ENCODE data around the gene HENMT1.

HENMT1 gene

GRCh38 chr1:108691942-108692723 lies 31.2 kb upstream of the HENMT1 start, which contains the start of gene PRPF38B:
TSS of gene PRPF38B (plus strand) at chr1:108692310. CDS start at chr1:108692592, 282 bp downstream.
- TF ChIP-seq USF1 (IDR thresholded peaks at IDR 0.05) (peak; percentile 10; the same call in 1 of the 2 replicates), RAD21 (IDR thresholded peaks at IDR 0.05; ENCODE audit: low read depth) (no peak), TAF1 (IDR thresholded peaks at IDR 0.05; ENCODE audit: low read depth) (peak; percentile 88), CEBPB (IDR thresholded peaks at IDR 0.05) (no peak), EP300 (IDR thresholded peaks at IDR 0.05; ENCODE audit: borderline replicate concordance) (peak; percentile 32; the same call in 1 of the 2 replicates), EGR1 (IDR thresholded peaks at IDR 0.05) (no peak; the same call in 1 of the 2 replicates), TCF12 (IDR thresholded peaks at IDR 0.05; ENCODE audit: low read depth) (peak; percentile 65; the same call in 1 of the 2 replicates), YY1 (IDR thresholded peaks at IDR 0.05; ENCODE audit: low read depth) (peak; percentile 95), FOXM1 (IDR thresholded peaks at IDR 0.05; ENCODE audit: borderline replicate concordance, low read depth) (no peak), NFIC (IDR thresholded peaks at IDR 0.05) (no peak), CREB1 (IDR thresholded peaks at IDR 0.05; ENCODE audit: low read depth) (peak; percentile 88), TEAD4 (IDR thresholded peaks at IDR 0.05) (no peak; the same call in 1 of the 2 replicates), ZBTB7A (IDR thresholded peaks at IDR 0.05; ENCODE audit: low read depth) (no peak)
- TF ChIP-seq, protein P1, sequence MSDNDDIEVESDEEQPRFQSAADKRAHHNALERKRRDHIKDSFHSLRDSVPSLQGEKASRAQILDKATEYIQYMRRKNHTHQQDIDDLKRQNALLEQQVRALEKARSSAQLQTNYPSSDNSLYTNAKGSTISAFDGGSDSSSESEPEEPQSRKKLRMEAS (IDR thresholded peaks at IDR 0.05) = peak; percentile 86
- TF ChIP-seq, protein P2, sequence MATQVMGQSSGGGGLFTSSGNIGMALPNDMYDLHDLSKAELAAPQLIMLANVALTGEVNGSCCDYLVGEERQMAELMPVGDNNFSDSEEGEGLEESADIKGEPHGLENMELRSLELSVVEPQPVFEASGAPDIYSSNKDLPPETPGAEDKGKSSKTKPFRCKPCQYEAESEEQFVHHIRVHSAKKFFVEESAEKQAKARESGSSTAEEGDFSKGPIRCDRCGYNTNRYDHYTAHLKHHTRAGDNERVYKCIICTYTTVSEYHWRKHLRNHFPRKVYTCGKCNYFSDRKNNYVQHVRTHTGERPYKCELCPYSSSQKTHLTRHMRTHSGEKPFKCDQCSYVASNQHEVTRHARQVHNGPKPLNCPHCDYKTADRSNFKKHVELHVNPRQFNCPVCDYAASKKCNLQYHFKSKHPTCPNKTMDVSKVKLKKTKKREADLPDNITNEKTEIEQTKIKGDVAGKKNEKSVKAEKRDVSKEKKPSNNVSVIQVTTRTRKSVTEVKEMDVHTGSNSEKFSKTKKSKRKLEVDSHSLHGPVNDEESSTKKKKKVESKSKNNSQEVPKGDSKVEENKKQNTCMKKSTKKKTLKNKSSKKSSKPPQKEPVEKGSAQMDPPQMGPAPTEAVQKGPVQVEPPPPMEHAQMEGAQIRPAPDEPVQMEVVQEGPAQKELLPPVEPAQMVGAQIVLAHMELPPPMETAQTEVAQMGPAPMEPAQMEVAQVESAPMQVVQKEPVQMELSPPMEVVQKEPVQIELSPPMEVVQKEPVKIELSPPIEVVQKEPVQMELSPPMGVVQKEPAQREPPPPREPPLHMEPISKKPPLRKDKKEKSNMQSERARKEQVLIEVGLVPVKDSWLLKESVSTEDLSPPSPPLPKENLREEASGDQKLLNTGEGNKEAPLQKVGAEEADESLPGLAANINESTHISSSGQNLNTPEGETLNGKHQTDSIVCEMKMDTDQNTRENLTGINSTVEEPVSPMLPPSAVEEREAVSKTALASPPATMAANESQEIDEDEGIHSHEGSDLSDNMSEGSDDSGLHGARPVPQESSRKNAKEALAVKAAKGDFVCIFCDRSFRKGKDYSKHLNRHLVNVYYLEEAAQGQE (IDR thresholded peaks at IDR 0.05; ENCODE audit: low read depth) = 0 out of 2 replicates have a peak, but pooled peaks have one; percentile 11

DNA sequence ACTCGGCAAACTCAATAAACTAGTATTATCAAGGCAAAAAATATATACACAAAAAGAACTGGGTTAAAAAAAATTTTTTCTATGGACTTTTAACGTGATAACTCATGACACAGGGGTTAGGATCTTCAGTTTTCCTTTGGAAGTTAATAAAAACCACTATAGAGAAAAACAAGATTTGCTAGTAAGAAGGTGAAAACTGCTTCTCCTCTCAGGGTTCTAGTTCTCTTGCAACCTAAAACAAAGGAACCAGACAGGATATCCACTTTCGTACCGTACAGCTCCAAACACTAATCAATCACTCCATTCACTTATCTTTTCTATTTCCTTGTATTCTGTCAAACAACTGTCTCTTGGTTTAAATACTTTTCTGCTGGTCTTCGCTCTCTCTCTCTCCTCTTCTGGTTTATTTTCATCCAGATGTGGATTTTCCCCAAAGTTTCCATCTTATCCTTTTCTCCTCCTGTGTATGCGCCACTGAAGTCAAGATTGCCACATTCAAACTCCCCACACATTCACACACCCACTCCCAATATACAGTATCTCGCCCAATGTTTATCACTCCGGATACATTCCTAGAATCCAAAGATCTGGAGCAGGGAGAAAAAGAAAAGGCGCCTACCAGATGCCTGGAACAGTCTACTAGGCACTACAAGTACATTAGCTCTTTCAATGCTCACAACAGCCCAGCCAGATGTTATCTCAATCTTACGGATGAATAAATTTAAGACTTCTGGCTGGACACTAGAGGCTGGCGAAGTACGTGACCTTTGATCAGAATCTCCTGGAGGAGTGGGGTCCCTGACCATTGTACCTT lies 30.4 kb upstream of the HENMT1 start:
- TF ChIP-seq TEAD4 (IDR thresholded peaks at IDR 0.05) = no peak
- TF ChIP-seq YY1 (IDR thresholded peaks at IDR 0.05; ENCODE audit: low read depth) = no peak
- TF ChIP-seq FOXM1 (IDR thresholded peaks at IDR 0.05; ENCODE audit: borderline replicate concordance, low read depth) = no peak
- TF ChIP-seq TAF1 (IDR thresholded peaks at IDR 0.05; ENCODE audit: low read depth) = no peak
- no peak for TF ChIP-seq USF1 (IDR thresholded peaks at IDR 0.05)
- TF ChIP-seq, protein P2 (IDR thresholded peaks at IDR 0.05; ENCODE audit: low read depth) = no peak
- TF ChIP-seq TCF12 (IDR thresholded peaks at IDR 0.05; ENCODE audit: low read depth) = no peak
- no peak for TF ChIP-seq NFIC (IDR thresholded peaks at IDR 0.05)
- TF ChIP-seq CREB1 (IDR thresholded peaks at IDR 0.05; ENCODE audit: low read depth) = no peak
- no peak for TF ChIP-seq RAD21 (IDR thresholded peaks at IDR 0.05; ENCODE audit: low read depth)
- no peak for TF ChIP-seq CEBPB (IDR thresholded peaks at IDR 0.05)
- TF ChIP-seq, protein P1 (IDR thresholded peaks at IDR 0.05) = no peak
- no peak for TF ChIP-seq EGR1 (IDR thresholded peaks at IDR 0.05)
- no peak for TF ChIP-seq EP300 (IDR thresholded peaks at IDR 0.05; ENCODE audit: borderline replicate concordance)
- TF ChIP-seq ZBTB7A (IDR thresholded peaks at IDR 0.05; ENCODE audit: low read depth) = no peak; the same call in 1 of the 2 replicates

DNA sequence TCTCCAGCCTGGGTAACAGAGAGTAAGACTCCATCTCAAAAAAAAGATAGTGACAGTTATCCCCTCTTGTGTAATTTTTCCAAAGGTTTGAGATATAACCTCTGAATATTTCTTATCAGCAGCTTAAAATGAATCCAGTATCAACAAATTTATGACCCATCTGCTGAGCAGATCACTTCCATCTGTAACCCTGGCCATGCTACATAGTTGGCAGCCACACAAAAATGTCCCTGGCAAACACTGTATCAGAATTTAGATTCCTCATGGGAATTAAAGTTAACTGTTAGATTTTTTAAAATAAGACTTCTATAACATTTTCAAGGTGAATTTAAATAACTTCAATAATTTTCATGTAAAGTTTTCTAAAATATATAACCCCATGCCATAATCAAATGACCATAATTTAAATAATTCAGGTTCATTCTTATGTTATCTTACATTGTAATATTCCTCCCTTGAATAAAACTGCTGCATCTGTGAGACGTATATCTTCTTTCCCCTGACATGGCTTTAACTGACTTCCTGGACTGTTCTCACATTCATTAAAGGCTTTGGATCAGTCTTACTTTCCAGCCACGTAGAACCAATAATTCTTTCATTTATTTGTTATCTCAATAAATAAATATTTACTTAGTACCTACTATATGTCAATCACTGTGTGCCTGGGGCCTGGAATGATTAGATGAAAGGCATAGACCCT lies 25.9 kb upstream of the HENMT1 start:
- TF ChIP-seq USF1 (IDR thresholded peaks at IDR 0.05) (no peak), EGR1 (IDR thresholded peaks at IDR 0.05) (no peak), TCF12 (IDR thresholded peaks at IDR 0.05; ENCODE audit: low read depth) (no peak), CEBPB (IDR thresholded peaks at IDR 0.05) (no peak), RAD21 (IDR thresholded peaks at IDR 0.05; ENCODE audit: low read depth) (no peak), FOXM1 (IDR thresholded peaks at IDR 0.05; ENCODE audit: borderline replicate concordance, low read depth) (no peak), NFIC (IDR thresholded peaks at IDR 0.05) (no peak), YY1 (IDR thresholded peaks at IDR 0.05; ENCODE audit: low read depth) (no peak)
- TF ChIP-seq, protein P1 (IDR thresholded peaks at IDR 0.05) = no peak
- TF ChIP-seq, protein P2 (IDR thresholded peaks at IDR 0.05; ENCODE audit: low read depth) = no peak
